Neural cell (in vitro differentiated cells): ENCODE measurements around the gene TMEM131L.
"Not testable (repeated sequence)": the region's sequence is repeated elsewhere in the genome, so short reads cannot be mapped to it uniquely, and the experiment has no call there.

Source experiments
- EP300 ChIP-seq: fragments of 450-650 bp; conservative IDR thresholded peaks from 2 replicates; pipeline ENCODE4 v1.6.1; 2014; ENCODE audit warnings: antibody characterized with exemption, mild to moderate bottlenecking, moderate library complexity; ENCODE audit not compliant: poor library complexity, severe bottlenecking
- EZH2 ChIP-seq: fragments of 200-600, 300-800 bp; shearing (Covaris generic), sonication (generic); IDR thresholded peaks from 2 replicates; pipeline ENCODE4 v1.6.1; 2014; ENCODE audit warnings: antibody characterized with exemption, low read length, borderline replicate concordance, mild to moderate bottlenecking; ENCODE audit not compliant: insufficient read depth, poor library complexity, severe bottlenecking
- MXI1 ChIP-seq: fragments of 450-650 bp; conservative IDR thresholded peaks from 2 replicates; pipeline ENCODE4 v1.6.1; 2014; ENCODE audit warnings: antibody characterized with exemption, mild to moderate bottlenecking; ENCODE audit not compliant: poor library complexity, severe bottlenecking
- POLR2AphosphoS5 ChIP-seq: IDR thresholded peaks from 2 replicates; pipeline ENCODE4 v1.6.1; 2012
- RAD21 ChIP-seq: fragments of 450-650 bp; conservative IDR thresholded peaks from 2 replicates; pipeline ENCODE4 v1.6.1; 2014; ENCODE audit warnings: antibody characterized with exemption, mild to moderate bottlenecking, moderate library complexity
- SMC3 ChIP-seq: fragments of 450-650 bp; conservative IDR thresholded peaks from 2 replicates; pipeline ENCODE4 v1.6.1; 2014; ENCODE audit warnings: antibody characterized with exemption, mild to moderate bottlenecking, moderate library complexity; ENCODE audit not compliant: poor library complexity
- TAF1 ChIP-seq: IDR thresholded peaks from 2 replicates; pipeline ENCODE4 v1.6.1; 2012; ENCODE audit warnings: low read depth
- TF ChIP-seq, protein P1 (sequence below): fragments of 450-650 bp; IDR thresholded peaks from 2 replicates; pipeline ENCODE4 v1.5.1; 2014; ENCODE audit warnings: antibody characterized with exemption, mild to moderate bottlenecking, moderate library complexity; ENCODE audit not compliant: poor library complexity, severe bottlenecking
- TF ChIP-seq, protein P2 (sequence below): IDR thresholded peaks from 2 replicates; pipeline ENCODE4 v1.6.1; 2012; ENCODE audit warnings: borderline replicate concordance

DNA sequence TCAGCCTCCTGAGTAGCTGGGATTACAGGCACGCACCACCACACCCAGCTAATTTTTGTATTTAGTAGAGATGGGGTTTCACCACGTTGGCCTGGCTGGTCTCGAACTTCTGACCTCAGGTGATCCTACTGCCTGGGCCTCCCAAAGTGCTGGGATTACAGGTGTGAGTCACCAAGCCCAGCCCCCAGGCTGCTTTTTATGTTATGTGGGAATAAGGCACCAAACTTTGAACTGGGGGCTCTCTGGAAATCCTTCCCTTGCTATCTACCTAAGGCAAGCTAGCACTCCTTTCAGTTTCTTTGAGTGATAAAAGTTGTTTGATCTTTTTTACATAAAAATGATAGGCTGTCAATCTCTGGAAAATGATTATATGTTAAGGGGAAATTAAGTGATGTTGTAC lies 101.5 kb downstream of the TMEM131L start:
- TF ChIP-seq, protein P1, sequence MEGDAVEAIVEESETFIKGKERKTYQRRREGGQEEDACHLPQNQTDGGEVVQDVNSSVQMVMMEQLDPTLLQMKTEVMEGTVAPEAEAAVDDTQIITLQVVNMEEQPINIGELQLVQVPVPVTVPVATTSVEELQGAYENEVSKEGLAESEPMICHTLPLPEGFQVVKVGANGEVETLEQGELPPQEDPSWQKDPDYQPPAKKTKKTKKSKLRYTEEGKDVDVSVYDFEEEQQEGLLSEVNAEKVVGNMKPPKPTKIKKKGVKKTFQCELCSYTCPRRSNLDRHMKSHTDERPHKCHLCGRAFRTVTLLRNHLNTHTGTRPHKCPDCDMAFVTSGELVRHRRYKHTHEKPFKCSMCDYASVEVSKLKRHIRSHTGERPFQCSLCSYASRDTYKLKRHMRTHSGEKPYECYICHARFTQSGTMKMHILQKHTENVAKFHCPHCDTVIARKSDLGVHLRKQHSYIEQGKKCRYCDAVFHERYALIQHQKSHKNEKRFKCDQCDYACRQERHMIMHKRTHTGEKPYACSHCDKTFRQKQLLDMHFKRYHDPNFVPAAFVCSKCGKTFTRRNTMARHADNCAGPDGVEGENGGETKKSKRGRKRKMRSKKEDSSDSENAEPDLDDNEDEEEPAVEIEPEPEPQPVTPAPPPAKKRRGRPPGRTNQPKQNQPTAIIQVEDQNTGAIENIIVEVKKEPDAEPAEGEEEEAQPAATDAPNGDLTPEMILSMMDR: not testable (repeated sequence)
- not testable (repeated sequence) for TF ChIP-seq POLR2AphosphoS5, EP300, EZH2, TAF1, MXI1, SMC3, RAD21
- TF ChIP-seq, protein P2, sequence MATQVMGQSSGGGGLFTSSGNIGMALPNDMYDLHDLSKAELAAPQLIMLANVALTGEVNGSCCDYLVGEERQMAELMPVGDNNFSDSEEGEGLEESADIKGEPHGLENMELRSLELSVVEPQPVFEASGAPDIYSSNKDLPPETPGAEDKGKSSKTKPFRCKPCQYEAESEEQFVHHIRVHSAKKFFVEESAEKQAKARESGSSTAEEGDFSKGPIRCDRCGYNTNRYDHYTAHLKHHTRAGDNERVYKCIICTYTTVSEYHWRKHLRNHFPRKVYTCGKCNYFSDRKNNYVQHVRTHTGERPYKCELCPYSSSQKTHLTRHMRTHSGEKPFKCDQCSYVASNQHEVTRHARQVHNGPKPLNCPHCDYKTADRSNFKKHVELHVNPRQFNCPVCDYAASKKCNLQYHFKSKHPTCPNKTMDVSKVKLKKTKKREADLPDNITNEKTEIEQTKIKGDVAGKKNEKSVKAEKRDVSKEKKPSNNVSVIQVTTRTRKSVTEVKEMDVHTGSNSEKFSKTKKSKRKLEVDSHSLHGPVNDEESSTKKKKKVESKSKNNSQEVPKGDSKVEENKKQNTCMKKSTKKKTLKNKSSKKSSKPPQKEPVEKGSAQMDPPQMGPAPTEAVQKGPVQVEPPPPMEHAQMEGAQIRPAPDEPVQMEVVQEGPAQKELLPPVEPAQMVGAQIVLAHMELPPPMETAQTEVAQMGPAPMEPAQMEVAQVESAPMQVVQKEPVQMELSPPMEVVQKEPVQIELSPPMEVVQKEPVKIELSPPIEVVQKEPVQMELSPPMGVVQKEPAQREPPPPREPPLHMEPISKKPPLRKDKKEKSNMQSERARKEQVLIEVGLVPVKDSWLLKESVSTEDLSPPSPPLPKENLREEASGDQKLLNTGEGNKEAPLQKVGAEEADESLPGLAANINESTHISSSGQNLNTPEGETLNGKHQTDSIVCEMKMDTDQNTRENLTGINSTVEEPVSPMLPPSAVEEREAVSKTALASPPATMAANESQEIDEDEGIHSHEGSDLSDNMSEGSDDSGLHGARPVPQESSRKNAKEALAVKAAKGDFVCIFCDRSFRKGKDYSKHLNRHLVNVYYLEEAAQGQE: not testable (repeated sequence)
